Epithelial cell of prostate (primary cell): Measurements from ENCODE around the gene THBS2.

Experiments
- DNase-seq: peaks from one replicate; pipeline ENCODE4 v3.0.0-alpha.2; 2011; ENCODE audit warnings: low read depth, low spot score
- H3K27ac ChIP-seq: fragments of 450-650 bp; 2 replicates; pipeline ENCODE4 v1.5.1; 2017; ENCODE audit warnings: mild to moderate bottlenecking

The THBS2 gene

GRCh38 chr6:169170583-169170955 lies 83.1 kb downstream of the THBS2 start:
- DNase-seq = no peak
- H3K27ac ChIP-seq = no peak overlapping the region

GRCh38 chr6:169169941-169170582 lies 83.6 kb downstream of the THBS2 start:
- H3K27ac ChIP-seq = peak overlapping the region; percentile 9
- DNase-seq = no peak

- DNase-seq = peak; percentile 48
- H3K27ac ChIP-seq = peak overlapping the region; percentile 9
Observed at GRCh38 chr6:169169375-169169774, 84.3 kb downstream of the THBS2 start.

GRCh38 chr6:169168706-169169105 lies 84.9 kb downstream of the THBS2 start:
- H3K27ac ChIP-seq = peak overlapping the region; percentile 9
- DNase-seq = no peak

- H3K27ac ChIP-seq = no peak overlapping the region
- DNase-seq = no peak
Observed at GRCh38 chr6:169168302-169168630, 85.4 kb downstream of the THBS2 start.

GRCh38 chr6:169167581-169168301 lies 85.9 kb downstream of the THBS2 start:
- DNase-seq = no peak
- no peak overlapping the region for H3K27ac ChIP-seq

GRCh38 chr6:169166896-169167580 lies 86.6 kb downstream of the THBS2 start:
- no peak overlapping the region for H3K27ac ChIP-seq

More at GRCh38 chr6:169166896-169167580, 86.6 kb downstream of the THBS2 start:
- DNase-seq = no peak
